Progenitor cell of endocrine pancreas (in vitro differentiated cells): ENCODE data around the gene AMDHD2. TPM values are rescaled to one million over a fixed set of nuclear protein-coding genes. Genes with fewer than 3 reads are reported as not detected.

Experiments used
- DNase-seq: peaks from one replicate; pipeline ENCODE4 v3.0.0; 2021; ENCODE audit warnings: low spot score; ENCODE audit not compliant: unreplicated experiment
- H3K27ac Mint-ChIP-seq: 2 replicates; pipeline ENCODE4 v1.8.0; 2021; ENCODE audit warnings: mild to moderate bottlenecking, moderate library complexity, mixed read lengths
- H3K27me3 Mint-ChIP-seq: 2 replicates; pipeline ENCODE4 v1.8.0; 2021; ENCODE audit warnings: mixed read lengths
- H3K36me3 Mint-ChIP-seq: 2 replicates; pipeline ENCODE4 v1.8.0; 2022; ENCODE audit warnings: mixed read lengths; ENCODE audit not compliant: insufficient read depth
- H3K4me1 Mint-ChIP-seq: 2 replicates; pipeline ENCODE4 v1.8.0; 2021; ENCODE audit warnings: low read depth, mixed read lengths
- H3K4me3 Mint-ChIP-seq: 2 replicates; pipeline ENCODE4 v1.8.0; 2021; ENCODE audit warnings: low read depth, mild to moderate bottlenecking, moderate library complexity, mixed read lengths
- H3K9me3 Mint-ChIP-seq: 2 replicates; pipeline ENCODE4 v1.8.0; 2021; ENCODE audit warnings: low read depth, mixed read lengths
- total RNA-seq: library from RNA; stranded (reverse); gene quantifications from 2 replicates; pipeline ENCODE4 v1.2.1, GENCODE V29; 2021
- TF ChIP-seq, protein P1 (sequence below): fragments of 200-600 bp; sonication (generic); IDR thresholded peaks from one replicate; pipeline ENCODE4 v1.5.0; 2021; ENCODE audit warnings: antibody characterized with exemption, mild to moderate bottlenecking; ENCODE audit not compliant: unreplicated experiment

The AMDHD2 gene
- total RNA-seq, 1 donor from 2014 or later, result 40.8 TPM

DNA sequence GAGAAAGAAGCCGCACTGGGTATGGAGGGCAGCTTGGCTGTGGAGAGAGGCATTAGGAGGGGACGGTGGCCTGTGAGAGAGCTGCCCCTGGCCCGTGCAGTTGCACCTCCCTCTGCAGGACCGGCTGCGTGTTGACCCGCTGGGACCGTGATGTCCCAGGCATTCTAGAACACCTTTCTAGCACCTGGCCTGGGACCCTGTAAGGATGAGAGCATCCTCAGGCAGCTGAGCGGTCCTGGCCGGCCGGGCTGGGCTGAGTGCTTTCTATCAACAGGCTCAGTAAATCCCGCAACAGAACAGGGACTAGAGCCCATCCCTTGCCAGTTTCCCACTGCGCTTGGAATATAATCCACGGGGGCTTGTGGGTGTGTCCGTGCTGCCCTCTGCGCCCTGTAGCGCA, 30.6 kb upstream of the AMDHD2 start:
- Mint-ChIP-seq H3K27me3 (no peaks in the 10 kb centered on the region), H3K27ac (no peak overlapping the region), H3K9me3 (no peaks in the 10 kb centered on the region), H3K36me3 (no peaks in the 10 kb centered on the region), H3K4me1 (peaks cover 8% of the 10 kb centered on the region), H3K4me3 (no peak overlapping the region)
- DNase-seq, result no peak
- TF ChIP-seq, protein P1, sequence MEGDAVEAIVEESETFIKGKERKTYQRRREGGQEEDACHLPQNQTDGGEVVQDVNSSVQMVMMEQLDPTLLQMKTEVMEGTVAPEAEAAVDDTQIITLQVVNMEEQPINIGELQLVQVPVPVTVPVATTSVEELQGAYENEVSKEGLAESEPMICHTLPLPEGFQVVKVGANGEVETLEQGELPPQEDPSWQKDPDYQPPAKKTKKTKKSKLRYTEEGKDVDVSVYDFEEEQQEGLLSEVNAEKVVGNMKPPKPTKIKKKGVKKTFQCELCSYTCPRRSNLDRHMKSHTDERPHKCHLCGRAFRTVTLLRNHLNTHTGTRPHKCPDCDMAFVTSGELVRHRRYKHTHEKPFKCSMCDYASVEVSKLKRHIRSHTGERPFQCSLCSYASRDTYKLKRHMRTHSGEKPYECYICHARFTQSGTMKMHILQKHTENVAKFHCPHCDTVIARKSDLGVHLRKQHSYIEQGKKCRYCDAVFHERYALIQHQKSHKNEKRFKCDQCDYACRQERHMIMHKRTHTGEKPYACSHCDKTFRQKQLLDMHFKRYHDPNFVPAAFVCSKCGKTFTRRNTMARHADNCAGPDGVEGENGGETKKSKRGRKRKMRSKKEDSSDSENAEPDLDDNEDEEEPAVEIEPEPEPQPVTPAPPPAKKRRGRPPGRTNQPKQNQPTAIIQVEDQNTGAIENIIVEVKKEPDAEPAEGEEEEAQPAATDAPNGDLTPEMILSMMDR, result no peak

DNA sequence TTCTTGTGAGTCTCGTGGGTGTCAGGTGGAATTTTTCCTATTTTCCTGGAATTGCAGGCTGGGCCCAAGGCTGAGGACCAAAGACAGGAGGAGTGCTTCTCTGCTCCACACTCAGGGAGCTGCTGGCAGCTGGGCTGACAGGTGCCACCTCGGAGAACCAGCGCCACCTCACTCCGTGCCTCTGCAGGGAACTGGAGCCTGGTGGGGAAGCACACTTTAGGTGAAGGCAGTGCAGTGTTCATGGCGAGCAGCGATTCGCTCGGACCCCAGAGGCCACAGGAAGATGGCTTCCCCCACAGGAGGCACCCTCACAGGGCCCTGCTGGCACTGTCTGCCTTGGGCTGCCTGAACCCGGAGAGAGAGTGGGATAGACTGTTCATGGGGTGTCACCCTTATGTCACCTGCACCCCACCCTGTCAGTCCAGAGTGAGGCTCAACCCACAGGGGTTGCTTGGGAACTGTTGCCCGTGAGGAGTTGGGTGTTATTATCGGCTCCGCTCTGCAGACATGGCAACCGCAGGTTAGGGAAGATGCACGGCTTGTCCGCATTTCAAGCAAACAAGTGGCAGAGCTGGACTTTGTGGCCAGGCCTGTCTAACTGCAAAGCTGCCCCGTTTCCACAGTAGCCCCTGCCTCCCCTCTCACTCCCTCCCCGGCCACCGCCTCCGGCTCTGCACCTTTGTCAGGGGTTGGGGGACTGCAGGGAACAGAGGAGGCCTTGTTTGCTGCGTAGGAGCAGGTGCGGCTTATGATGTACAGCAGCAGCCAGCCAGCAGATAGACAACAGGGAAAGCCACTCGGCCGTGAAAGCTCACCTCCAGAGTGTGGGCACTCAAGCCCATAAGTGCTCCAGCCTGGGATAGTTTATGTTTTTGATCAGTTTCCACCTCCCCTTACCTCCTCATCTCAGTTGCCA, 29.7 kb upstream of the AMDHD2 start:
- DNase-seq, result no peak
- Mint-ChIP-seq H3K4me3 (no peak overlapping the region), H3K27ac (no peak overlapping the region), H3K4me1 (peaks cover 2% of the 10 kb centered on the region), H3K36me3 (no peaks in the 10 kb centered on the region), H3K27me3 (no peaks in the 10 kb centered on the region), H3K9me3 (no peaks in the 10 kb centered on the region)
- TF ChIP-seq, protein P1, result no peak

DNA sequence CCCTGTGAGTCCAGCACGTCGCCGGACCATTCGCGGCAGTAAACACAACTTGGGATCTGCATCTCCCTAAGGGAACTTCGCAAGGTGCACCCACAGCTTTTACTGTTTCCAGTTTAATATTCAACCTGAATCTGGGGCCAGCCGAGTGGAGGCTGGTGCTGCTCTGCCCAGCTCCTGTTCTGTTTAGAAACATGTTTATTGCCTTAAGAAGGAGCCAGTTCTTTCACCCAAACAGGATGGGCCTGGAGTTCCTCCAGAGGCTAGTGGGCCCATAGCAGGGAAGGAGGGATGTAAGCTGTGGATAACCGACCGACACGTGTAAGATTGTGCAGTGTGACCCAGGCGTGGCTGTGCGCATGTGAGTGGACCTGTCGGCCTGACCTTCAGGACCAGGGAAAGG, 27.9 kb upstream of the AMDHD2 start:
- H3K27ac Mint-ChIP-seq, result no peak overlapping the region

DNA sequence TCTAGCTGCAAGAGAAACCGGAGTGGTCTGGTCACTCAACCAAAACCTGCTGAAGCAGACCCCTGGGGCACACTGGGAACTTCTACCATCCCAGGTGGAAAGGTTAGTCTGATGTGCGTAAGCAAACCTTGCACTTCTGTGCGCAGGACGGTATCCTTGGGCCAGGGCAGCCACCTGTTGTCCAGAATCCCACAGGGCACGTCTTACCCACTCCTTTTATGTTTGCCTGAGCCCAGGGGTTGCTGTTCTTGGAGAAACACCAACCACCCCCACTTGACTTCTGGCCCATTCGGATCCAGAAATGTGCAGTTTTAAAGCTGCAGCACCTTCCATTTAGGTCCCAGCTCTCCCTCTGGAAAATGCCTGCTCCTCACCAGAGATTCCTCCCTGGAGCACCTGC, 26.6 kb upstream of the AMDHD2 start:
- Mint-ChIP-seq H3K27me3 (no peaks in the 10 kb centered on the region), H3K4me3 (no peak overlapping the region), H3K36me3 (peaks cover 1% of the 10 kb centered on the region), H3K27ac (no peak overlapping the region), H3K4me1 (peaks cover 2% of the 10 kb centered on the region), H3K9me3 (no peaks in the 10 kb centered on the region)
- no peak for DNase-seq
- TF ChIP-seq, protein P1, result no peak

More for the DNA sequence above, 27.9 kb upstream of the AMDHD2 start:
- H3K9me3 Mint-ChIP-seq, result no peaks in the 10 kb centered on the region
- DNase-seq, result no peak
- no peaks in the 10 kb centered on the region for H3K27me3 Mint-ChIP-seq
- TF ChIP-seq, protein P1, result no peak
- H3K4me3 Mint-ChIP-seq, result no peak overlapping the region
- peaks cover 2% of the 10 kb centered on the region for H3K4me1 Mint-ChIP-seq
- H3K36me3 Mint-ChIP-seq, result peaks cover 1% of the 10 kb centered on the region

DNA sequence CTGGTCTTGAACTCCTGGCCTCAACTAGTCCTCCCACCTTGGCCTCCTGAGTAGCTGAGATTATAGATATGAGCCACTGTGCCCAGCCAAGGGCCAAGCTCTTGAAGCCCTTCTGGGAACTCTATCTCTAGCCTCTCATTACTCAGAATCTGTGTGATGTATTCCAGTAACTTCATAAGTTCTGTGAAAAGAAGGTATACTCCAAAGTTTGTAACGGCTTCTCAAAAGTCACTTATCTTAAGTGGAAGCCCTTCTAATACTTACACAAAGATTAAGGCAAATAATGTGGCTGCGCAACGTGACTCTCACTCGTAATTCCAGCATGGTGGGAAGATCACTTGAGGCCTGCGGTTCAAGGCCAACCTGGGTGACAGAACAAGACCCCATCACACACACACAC, 25.6 kb upstream of the AMDHD2 start:
- no peak overlapping the region for H3K4me3 Mint-ChIP-seq
- H3K27me3 Mint-ChIP-seq, result no peaks in the 10 kb centered on the region
- peaks cover 2% of the 10 kb centered on the region for H3K4me1 Mint-ChIP-seq
- TF ChIP-seq, protein P1, result no peak
- peaks cover 1% of the 10 kb centered on the region for H3K36me3 Mint-ChIP-seq
- no peaks in the 10 kb centered on the region for H3K9me3 Mint-ChIP-seq
- H3K27ac Mint-ChIP-seq, result no peak overlapping the region
- DNase-seq, result no peak
